Measurements from ENCODE around the gene COL20A1.

Gene COL20A1

GRCh38 chr20:63292292-63292701 is 689 bp upstream of the COL20A1 start (continued):
- no peak for TF ChIP-seq CSRNP3 (CRISPR knock-in tag; IDR thresholded peaks at IDR 0.05)
- TF ChIP-seq ARNTL (CRISPR knock-in tag; IDR thresholded peaks at IDR 0.05; ENCODE audit: borderline replicate concordance, low read depth): no peak
- TF ChIP-seq SNAI2 (CRISPR knock-in tag; IDR thresholded peaks at IDR 0.05): no peak
- TF ChIP-seq ESRRG (CRISPR knock-in tag; IDR thresholded peaks at IDR 0.05): no peak
- no peak for TF ChIP-seq ZFP30 (CRISPR knock-in tag; IDR thresholded peaks at IDR 0.05)
- no peak for TF ChIP-seq ZC3H10 (CRISPR knock-in tag; IDR thresholded peaks at IDR 0.05)
- TF ChIP-seq POU6F1 (CRISPR knock-in tag; IDR thresholded peaks at IDR 0.05; ENCODE audit: borderline replicate concordance, low read depth): no peak
- no peak for TF ChIP-seq RARB (CRISPR knock-in tag; IDR thresholded peaks at IDR 0.05)
- TF ChIP-seq PPARA (CRISPR knock-in tag; IDR thresholded peaks at IDR 0.05; ENCODE audit: borderline replicate concordance): no peak
- TF ChIP-seq ZNF565 (CRISPR knock-in tag; conservative IDR thresholded peaks at IDR 0.05; ENCODE audit: low read depth): no peak

- TF ChIP-seq RARB (CRISPR knock-in tag; IDR thresholded peaks at IDR 0.05) (no peak), ZNF70 (CRISPR knock-in tag; IDR thresholded peaks at IDR 0.05) (no peak), PATZ1 (CRISPR knock-in tag; IDR thresholded peaks at IDR 0.05; ENCODE audit: borderline replicate concordance) (no peak)
- ATAC-seq: no peak
Observed at GRCh38 chr20:63293456-63293855, 470 bp downstream of the COL20A1 start.

- no peak for ATAC-seq
- TF ChIP-seq GLIS3 (CRISPR knock-in tag; IDR thresholded peaks at IDR 0.05) (no peak), POU6F1 (CRISPR knock-in tag; IDR thresholded peaks at IDR 0.05; ENCODE audit: borderline replicate concordance, low read depth) (no peak), TCF4 (CRISPR knock-in tag; IDR thresholded peaks at IDR 0.05; ENCODE audit: borderline replicate concordance) (no peak)
Observed at GRCh38 chr20:63293871-63294535, 1.0 kb downstream of the COL20A1 start.

GRCh38 chr20:63294536-63294900 is 1.5 kb downstream of the COL20A1 start:
- ATAC-seq: no peak
- no peak for TF ChIP-seq BACH2 (CRISPR knock-in tag; IDR thresholded peaks at IDR 0.05; ENCODE audit: borderline replicate concordance)
- no peak for TF ChIP-seq PATZ1 (CRISPR knock-in tag; IDR thresholded peaks at IDR 0.05; ENCODE audit: borderline replicate concordance)
- TF ChIP-seq ZNF70 (CRISPR knock-in tag; IDR thresholded peaks at IDR 0.05): no peak
- TF ChIP-seq ZFP30 (CRISPR knock-in tag; IDR thresholded peaks at IDR 0.05): no peak
- no peak for TF ChIP-seq ZC3H10 (CRISPR knock-in tag; IDR thresholded peaks at IDR 0.05)
- no peak for TF ChIP-seq ZNF565 (CRISPR knock-in tag; conservative IDR thresholded peaks at IDR 0.05; ENCODE audit: low read depth)
- TF ChIP-seq OSR1 (CRISPR knock-in tag; IDR thresholded peaks at IDR 0.05): no peak
- no peak for TF ChIP-seq SNAI2 (CRISPR knock-in tag; IDR thresholded peaks at IDR 0.05)
- TF ChIP-seq CSRNP3 (CRISPR knock-in tag; IDR thresholded peaks at IDR 0.05): no peak
- no peak for TF ChIP-seq ESRRG (CRISPR knock-in tag; IDR thresholded peaks at IDR 0.05)
- no peak for TF ChIP-seq TSHZ2 (CRISPR knock-in tag; IDR thresholded peaks at IDR 0.05)
- TF ChIP-seq ZFP3 (CRISPR knock-in tag; IDR thresholded peaks at IDR 0.05): no peak
- TF ChIP-seq GLIS3 (CRISPR knock-in tag; IDR thresholded peaks at IDR 0.05): no peak
- TF ChIP-seq ARNTL (CRISPR knock-in tag; IDR thresholded peaks at IDR 0.05; ENCODE audit: borderline replicate concordance, low read depth): no peak
- TF ChIP-seq TOX (CRISPR knock-in tag; IDR thresholded peaks at IDR 0.05; ENCODE audit: borderline replicate concordance): no peak
- no peak for TF ChIP-seq ISL1 (CRISPR knock-in tag; IDR thresholded peaks at IDR 0.05)
